8988T (cell line): ENCODE results near the gene PERCC1.

Source experiments
- DNase-seq: peaks from one replicate; pipeline ENCODE4 v3.0.0; 2011

Gene PERCC1

DNA sequence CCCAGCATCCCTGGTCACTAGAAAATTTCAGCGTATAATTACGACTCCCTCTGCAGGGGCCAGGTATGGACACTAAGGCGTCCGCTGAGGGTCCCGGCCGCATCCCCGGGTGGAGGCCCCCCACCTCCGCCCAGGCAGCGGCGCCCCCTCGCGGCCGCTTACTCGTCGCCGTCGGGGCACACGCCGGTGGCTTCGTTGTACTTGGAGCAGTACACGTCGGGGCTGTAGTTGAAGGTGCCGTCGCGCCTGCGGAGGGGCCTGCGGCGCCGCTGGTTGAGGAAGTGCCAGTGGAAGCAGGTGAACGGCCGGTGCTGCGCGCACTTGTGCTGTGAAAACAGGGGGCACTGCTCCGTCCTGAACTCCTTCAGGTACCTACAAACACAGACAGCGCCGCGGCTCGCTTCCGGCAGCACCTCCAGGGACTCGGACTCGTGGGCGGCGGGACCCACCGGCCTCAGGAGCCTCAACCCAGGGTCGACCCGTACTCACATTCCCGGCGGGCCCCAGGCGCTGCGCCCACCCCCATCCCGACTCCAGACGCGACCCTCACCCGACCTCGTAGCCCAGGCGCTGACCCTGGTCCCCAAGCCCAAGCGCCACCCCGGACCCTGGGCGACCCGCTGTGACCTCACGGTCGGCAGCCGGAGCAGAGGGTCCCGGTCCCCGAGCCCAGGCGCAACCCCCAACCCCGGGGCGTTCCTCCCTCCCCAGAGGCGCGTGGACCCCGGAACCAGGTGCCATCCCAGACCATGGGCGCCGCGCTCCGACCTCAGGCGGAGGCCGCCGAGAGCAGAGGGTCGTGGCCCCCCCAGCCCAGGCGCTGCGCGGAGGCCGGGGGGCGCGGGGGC is 17.0 kb upstream of the PERCC1 start:
- DNase-seq, result peak; percentile 75

DNA sequence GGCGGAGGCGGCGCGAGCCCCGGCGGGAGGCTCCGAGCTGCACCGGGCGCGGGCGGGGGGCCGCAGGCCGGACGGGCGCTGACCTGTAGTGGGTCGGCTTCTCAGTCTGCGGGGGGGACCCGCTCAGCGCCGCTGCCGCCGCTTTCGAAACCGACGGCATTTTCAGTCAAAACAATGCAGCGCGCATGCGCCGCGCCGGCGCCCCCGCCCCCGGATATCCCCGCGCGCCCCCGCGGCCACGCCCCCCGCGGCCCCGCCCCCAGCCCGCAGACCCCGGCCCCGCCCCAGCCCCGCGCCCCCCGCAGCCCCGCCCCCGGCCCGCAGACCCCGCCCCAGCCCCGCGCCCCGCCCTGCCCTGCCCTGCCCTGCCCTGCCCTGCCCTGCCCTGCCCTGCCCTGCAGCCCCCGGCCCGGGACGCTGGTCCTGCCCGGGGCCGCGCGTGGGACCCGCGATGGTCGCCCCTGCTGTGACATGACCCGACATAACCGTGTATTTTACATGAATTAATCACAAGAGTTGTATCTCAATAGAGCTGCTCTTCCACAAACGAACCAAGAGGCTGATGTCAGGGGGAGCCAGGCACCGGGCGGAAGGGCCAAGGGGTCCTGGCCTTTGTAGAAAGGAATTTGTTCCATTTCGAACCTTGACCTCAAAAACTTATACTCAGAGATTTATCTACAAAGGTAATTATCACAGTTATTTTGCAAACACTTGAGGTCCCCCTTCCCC is 16.2 kb upstream of the PERCC1 start, which contains the start of gene UNKL:
UNKL (minus strand) TSS at position 173 of the 729 bp plus-strand sequence; CDS start at position 160, 13 bp downstream.
- peak; percentile 80 for DNase-seq

DNA sequence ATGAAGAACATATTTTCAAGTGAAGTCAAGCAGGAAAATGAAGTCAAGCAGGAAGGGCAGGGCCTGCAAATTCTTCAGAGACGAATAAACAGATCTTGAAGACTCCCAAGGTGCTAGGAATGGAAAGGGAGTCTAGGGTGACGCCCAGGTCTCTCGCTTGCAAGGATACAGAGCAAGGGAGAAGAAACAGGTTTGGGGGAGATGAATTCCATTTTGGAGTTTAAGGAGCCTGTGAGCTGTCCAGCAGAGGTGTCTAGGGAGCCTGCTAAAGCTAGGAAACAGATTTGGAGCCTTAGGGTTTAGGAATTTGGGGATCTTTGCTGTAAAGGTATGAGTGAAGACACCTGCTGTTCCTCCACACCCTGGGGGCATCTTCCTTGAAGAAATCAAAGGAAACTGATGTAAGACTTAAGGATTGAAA is 14.3 kb upstream of the PERCC1 start:
- DNase-seq, result no peak

DNA sequence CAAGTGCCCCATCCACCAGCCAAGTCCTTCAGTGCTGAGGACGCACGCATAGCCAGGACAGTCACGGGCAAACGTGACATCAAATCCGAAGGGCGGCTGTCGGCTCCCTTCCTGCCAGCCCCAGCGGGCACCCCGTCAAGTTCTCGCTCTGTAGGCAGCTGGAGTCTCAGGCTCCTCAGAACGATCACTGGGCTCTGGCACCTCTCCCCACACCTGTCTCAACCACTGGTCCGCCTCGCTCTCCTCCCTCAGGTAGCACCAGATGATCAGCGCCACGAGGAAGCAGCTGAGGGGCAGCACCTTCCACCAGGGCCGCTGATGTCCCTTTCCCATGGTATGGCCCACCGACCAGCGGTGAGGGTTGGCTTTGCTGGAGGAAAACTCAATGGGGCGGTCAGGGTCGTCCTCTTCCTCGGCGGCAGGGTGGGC is 10.8 kb upstream of the PERCC1 start:
- peak; percentile 23 for DNase-seq

DNA sequence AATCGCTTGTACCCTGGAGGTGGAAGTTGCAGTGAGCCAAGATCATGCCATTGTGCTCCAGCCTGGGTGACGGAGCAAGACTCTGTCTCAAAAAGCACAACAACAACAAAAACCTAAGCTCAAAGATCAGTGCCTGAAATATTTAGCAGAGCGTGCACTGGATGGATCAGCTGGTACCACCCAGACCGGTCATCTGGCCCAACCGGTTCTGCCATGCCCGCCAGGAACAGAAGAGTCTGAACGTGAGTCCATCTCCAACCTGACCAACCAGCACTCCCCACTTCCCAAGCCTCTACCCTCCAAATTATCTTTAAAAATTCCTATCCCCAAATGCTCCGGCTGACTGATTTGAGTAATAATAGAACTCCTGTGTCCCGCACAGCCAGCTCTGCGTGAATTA is 8.8 kb upstream of the PERCC1 start:
- no peak for DNase-seq

DNA sequence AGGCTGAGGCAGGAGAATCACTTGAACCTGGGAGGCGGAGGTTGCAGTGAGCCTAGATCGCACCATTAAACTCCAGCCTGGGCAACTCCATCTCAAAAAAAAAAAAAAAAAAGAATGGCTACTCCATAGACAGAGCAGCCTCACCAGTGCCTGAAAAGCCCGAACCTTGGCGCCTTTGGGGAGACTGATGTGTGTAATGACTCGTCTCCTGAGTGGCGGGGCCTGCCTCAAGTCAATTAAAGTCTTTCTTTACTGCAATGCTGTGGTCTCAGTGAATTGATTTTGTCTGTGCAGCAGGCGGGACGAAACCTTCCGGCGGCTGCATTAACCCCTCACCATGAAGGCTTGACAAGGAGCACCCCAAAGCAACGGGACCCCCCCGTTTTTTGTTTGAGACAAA is 6.8 kb upstream of the PERCC1 start:
- no peak for DNase-seq

DNA sequence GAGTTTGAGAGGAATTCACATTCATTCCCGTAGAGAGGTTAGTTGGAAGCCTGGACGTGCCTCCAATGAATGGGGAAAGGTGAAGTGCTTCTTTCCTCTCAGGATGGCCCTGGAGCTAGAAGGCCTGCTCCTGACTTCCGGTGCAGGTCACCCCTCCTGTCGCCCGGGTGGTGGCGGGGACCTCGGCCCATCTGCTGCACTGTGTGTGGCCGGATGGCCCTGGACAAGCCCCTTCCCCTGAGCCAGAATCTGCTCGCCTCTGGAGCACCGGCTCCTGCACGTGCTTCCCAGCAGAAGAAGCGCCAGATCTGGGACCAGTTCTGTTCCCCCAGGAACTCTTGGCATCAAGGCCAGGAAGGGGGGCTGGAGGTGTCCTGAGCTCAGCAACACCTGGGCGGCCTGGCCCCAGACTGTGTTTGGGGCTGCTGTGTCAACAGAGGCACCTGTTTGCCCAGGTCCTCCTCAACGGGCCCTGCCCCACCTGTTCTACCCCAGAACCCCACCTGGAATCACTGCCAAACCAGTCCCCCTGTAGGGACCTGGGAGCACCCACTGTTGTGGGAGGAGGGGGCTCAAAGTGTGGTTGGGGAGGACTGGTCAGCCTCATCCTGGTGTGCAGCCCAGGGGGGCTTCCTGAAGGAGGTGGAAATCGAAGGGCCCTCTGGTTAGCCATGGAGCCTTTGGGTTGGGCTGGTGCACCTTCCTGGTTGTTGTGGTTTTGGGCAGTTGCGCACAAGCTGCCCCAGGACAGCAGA is 5.1 kb upstream of the PERCC1 start:
- peak; percentile 17 for DNase-seq

DNA sequence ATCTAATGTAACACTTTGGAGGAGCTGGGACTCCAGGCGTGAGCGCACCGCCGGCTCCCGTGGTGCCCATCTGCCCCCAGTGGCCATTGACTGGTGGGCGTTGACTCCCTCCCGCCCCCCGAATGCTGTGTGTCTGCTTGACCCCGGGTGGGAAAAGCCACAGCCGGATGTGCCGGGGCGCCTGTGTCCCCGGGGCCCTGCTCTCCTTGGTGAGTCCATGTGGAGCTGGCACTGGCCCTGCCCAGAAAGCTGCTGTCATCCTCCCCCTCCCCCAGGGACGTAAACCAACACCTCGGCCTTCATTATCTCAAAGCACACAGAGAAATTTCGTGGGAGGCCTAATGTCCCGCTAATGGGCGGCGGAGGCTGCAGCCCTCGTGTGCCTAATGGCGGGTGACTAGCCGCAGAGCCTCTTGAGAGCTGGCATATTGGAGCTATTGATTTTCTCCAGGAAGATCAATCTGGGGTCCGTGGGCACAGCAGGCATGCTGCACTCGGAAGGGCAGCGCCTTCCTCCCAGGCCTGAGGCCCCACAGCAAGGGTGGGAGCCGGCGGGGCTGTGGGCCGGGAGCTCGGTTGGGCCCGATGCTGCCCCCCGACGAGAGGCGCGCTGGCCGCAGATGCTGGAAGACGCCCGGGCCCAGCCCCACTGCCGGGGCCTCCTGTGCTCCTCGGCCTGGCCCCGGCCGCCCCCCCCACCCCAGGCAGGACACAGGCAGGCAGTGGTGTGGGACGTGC is 4.0 kb upstream of the PERCC1 start:
- DNase-seq, result peak; percentile 31

DNA sequence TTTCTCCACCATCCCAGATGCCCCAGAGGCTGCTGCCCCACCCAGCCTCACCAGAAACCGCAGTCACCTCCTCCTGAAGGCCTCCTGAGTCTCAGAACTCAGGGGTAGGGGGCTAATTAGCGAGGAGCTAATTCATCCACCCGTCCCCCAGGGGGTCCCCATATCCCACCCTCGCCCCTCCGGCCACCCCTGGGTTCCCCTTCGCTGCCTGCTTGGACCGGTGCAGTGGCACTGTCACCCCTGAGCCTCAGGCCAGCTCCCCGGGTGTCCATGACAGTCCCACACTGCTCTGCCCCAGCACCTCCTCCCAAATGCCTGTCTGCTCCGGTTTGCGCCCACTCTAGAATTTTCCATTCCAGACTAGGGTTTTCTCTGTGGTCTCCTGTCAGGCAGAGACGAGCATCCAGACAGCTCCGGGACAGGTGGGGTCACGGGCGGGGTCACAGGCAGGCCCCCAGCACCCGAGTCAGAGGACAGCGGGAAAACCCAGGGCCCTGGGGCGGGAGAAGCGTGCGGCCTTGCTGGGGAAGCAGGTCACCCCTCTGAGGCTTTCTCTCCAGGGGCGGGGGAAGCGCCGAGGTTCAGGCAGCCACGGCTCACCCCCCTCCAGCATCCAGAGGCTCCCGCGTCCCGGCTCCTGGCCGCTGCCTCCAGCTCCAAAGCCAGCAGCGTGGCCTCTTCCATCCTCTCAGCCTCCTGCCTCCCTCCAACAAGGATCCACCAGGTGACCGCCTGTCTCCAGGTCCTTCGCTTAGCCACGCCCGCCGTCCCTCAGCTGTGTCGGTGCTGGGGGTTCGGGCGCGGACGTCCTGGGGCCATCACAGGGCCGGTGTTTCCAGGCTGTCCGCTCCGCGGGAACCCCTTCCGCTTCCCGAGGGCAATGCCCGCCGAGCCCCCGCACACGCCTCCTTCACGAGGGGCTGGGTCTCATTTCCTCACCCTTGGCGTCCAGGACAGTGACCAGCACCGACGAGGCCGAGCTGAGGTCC is 3.1 kb upstream of the PERCC1 start:
- DNase-seq, result no peak

DNA sequence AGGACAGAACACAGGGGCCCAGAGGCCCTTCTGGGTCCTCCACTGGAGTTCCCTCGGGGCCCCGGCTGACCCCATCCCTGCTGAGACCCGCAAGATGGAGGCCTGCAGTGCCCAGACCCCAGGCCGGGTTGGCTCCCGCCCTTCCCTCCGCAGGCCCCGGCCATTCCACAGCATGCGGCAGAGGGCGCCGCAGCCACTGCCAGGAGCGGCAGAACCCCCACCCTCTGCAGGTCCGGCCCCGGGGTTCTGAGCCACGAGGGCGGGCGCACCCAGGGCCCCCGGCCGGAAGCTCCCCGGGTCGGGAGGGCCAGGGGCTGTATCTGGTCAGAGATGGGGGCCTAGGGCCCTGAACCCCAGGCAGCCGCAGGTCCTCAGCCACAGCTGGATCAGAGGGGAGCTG is 2.4 kb upstream of the PERCC1 start:
- DNase-seq, result peak; percentile 36

DNA sequence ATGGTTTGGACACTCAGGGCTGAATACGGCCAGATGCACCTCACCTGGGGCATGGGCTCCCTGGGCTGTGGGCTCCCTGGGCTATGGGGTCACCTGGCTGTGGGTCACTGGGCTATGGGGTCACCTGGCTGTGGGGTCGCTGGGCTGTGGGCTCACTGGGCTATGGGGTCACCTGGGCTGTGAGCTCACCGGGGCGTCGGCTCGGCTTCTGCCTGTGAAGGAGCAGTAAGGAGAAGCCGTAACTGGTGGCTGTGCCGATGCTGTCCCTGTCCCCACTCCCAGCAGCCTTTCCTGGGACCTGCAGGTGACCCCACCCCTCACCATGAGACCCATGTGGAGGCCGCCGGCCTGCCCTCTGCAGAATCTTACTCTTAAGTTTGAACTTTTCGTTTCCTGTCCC is 1.9 kb upstream of the PERCC1 start:
- no peak for DNase-seq

DNA sequence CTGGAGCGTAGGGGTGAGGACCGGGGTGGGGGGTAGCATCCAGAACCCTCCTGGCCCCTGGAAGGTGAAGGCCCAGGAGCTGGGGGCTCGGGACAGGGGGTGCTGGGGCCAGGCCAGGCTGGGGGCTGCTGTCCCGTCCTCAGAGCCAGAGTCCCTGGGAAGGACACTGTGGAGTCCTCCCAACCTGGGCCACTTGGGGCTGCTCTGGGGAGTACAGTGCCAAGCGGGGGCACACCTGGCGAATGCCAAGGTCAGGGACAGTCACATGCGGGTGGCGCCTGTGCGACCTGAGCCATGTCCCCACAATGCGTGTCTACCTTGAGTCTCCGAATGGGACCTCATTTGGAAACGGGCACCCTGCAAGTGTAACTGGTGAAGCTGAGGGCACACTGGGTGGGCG is 1.2 kb upstream of the PERCC1 start:
- DNase-seq, result no peak

DNA sequence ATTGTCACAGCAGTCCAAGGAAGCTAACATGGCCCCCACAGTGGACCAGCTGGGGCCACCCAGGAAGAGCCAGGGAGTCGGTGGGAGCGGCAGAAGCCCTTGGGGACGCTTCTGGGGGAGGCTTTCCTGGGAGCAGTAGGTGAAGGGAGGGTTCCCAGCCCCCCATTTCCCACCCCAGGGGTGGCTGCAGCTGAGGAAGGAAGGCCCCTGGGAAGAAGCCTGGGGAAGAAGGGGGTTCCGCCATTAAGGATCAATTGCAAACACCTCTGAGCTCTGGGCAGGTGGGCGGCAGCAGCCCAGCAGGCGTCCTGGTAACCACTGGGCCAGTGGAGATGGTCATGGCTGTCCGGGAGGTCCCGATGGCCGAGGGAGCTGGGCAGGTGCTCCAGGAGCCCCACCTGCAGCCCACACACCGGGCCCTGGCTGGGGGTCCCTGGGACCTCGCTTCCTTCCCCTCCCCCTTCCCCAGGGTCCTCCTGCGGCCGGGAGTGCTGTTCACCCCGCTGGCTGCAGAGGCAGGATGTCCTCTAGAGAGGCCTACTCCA is 592 bp upstream of the PERCC1 start:
- no peak for DNase-seq

DNA sequence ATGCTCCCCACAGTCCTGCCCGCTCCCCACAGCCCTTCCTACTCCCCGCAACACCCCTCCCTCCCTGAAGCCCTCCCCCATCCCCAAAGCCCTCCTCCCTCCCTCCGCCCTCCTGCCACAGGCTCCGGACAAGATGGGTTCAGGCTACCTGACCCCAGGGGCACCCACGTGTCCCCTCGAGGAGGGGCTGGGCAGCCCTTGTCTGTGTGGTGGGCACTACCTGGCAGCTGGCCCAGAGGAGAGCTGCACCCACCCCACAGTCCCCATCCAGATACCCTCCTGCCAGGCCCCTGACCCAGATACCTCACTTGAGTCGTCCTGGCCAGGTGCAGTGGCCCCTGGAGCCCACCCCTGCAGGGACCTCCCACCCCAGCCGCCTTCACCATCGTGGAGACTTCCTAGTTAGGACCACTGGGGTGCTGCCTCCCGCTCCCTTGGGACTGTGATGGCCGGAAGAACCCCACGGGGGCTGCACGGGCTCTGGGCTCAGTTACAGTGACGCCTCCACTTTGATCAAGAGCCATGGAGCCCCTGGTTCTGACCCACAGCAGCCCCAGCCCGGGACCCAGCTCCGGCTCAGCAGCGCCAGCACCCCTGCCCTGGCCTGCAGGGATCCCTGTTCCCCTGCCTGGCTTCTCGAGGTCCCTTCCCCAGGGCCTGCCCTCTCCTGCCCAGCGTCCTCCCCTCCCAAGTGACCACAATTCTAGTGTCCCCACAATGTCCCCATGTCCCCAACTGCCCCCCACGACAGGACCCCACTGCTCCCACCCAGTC is 806 bp downstream of the PERCC1 start:
- DNase-seq, result no peak

DNA sequence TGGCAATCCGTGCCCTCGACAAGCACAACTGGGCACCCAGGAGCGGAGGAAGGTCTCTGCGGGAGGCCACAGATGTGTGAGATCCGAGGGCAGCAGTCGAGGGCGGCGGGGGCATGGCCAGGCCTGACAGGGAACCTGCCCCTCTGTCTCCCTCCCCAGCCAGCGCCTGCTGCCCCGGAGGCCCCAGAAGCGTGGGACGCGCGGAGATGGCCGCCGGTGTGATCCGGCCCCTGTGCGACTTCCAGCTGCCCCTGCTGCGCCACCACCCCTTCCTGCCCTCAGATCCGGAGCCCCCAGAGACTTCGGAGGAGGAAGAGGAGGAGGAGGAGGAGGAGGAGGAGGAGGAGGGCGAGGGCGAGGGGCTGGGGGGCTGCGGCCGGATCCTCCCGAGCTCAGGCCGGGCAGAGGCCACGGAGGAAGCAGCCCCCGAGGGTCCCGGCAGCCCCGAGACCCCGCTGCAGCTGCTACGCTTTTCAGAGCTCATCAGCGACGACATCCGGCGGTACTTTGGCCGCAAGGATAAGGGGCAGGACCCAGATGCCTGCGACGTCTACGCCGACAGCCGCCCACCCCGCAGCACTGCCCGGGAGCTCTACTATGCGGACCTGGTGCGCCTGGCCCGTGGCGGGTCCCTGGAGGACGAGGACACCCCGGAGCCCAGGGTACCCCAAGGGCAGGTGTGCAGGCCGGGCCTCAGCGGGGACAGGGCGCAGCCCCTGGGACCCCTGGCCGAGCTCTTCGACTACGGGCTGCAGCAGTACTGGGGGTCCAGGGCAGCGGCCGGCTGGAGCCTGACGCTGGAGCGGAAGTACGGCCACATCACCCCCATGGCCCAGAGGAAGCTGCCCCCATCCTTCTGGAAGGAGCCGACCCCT is 1.7 kb downstream of the PERCC1 start:
- no peak for DNase-seq

DNA sequence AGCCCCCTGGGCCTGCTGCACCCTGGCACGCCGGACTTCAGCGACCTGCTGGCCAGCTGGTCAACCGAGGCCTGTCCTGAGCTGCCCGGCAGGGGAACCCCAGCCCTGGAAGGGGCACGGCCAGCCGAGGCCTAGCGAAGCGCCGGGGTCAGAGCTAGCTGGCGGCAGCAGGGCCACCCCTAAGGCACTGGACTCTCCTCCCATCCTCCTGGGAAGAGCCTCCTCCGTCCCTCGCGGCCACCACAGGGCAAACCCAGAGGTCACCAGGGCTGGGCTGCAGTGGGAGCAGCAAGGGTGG is 2.3 kb downstream of the PERCC1 start:
- DNase-seq, result no peak

DNA sequence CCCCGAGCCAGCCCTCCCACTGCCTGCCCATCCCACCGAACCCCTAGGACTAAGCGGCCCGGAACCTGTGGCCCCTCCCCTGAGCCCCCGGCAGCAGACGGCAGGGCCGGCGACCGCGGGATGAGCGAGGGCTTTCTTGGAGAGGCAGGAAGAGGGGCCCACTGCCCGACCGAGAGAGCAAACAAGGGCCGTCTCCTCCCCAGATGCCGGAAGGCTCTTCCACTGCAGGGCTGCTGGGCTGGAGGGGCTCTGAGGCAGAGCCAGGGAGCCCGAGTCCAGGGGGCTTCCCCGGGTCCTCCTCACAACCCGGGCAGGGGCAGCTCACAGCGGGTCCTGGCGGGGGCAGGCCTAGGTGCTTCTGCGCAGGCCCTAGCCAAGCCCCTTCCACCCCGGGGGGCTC is 2.9 kb downstream of the PERCC1 start:
- DNase-seq, result no peak

DNA sequence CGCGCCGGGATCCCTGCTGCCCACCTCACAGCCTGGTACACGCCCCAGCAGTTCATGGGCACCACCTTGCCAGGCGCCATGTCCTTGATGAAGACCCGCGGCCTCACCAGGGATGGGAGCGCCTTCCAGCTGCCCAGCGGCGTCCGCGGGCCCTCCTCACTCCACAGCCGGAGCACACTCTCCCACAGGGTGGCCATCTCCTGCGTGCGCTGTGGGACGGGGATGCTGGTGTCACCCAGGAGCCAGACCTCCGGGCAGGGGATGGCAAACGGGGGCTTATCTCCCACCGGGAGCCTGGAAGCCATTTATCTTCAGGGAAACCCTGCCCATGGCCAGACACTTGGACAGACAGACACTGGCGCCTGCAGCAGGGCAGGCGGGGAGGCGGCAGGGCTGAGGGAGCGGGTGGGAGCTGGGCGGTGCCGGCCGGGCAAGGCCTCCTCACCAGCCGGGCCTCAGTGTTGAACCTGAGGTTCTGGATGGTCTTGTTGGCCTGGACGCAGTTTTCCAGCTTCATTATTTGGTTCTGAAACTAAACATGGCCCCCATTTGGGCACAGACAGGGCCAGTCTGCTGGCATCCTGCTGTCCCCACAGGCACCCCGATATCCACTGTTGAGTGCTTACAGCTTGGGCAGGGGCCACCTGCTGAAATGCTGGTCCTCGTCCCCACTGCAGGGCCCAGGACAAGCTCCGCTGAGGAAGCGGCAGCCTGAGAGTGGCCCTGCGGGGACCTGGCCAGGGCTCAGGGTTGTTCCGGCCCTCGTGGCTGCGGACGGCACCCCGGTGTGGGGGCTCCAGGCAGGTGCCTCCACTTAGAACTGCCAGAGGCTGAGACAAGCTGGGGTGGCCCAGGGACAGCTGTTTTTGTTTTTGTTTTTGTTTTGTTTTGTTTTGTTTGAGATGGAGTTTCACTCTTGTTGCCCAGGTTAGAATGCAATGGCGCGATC is 4.0 kb downstream of the PERCC1 start:
- DNase-seq, result no peak
